ENCODE results near the gene ZNF701. TPM values are rescaled to one million over a fixed set of nuclear protein-coding genes. Genes with fewer than 3 reads are reported as not detected.

ZNF701 gene
- polyA plus RNA-seq, 5 donors: 11.2 to 23.8 (median 20.6) TPM

- no peak for DNase-seq
These were observed 65.9 kb downstream of the ZNF701 start for GRCh38 chr19:52635786-52636570.

Other genes with a start within 250 kb of the ZNF701 start
- gene ZNF610, start 234.0 kb upstream of the ZNF701 start, polyA plus RNA-seq (ENCODE audit: insufficient read depth in 1 of 5, insufficient read length in 5 of 5, low replicate concordance in 1 of 5): 10 to 100 TPM in 4 of 5 donors, 1 to 10 TPM in 1; 7.5 to 13.2 (median 11.2) TPM
- 10 to 100 TPM; 19.2 to 31.5 (median 30.8) TPM for gene ZNF880, start 200.4 kb upstream of the ZNF701 start, polyA plus RNA-seq (ENCODE audit: insufficient read depth in 1 of 5, insufficient read length in 5 of 5, low replicate concordance in 1 of 5)
- gene ZNF528, start 172.4 kb upstream of the ZNF701 start, polyA plus RNA-seq (ENCODE audit: insufficient read depth in 1 of 5, insufficient read length in 5 of 5, low replicate concordance in 1 of 5): 10 to 100 TPM; 33.9 to 90.4 (median 70.9) TPM
- gene ZNF534, start 141.1 kb upstream of the ZNF701 start, polyA plus RNA-seq (ENCODE audit: insufficient read depth in 1 of 5, insufficient read length in 5 of 5, low replicate concordance in 1 of 5): 1 to 10 TPM in 1 of 5 donors, under 1 TPM in 4; 0.38 to 1.3 (median 0.60) TPM
- gene ZNF578, start 116.7 kb upstream of the ZNF701 start, polyA plus RNA-seq (ENCODE audit: insufficient read depth in 1 of 5, insufficient read length in 5 of 5, low replicate concordance in 1 of 5): 1 to 10 TPM; 2.6 to 6.3 (median 5.2) TPM
- 10 to 100 TPM in 4 of 5 donors, 1 to 10 TPM in 1; 7.8 to 18.4 (median 16.5) TPM for gene ZNF808, start 42.6 kb upstream of the ZNF701 start, polyA plus RNA-seq (ENCODE audit: insufficient read depth in 1 of 5, insufficient read length in 5 of 5, low replicate concordance in 1 of 5)
- gene ZNF83, start 68.1 kb downstream of the ZNF701 start, polyA plus RNA-seq (ENCODE audit: insufficient read depth in 1 of 5, insufficient read length in 5 of 5, low replicate concordance in 1 of 5): 100 to 1,000 TPM in 3 of 5 donors, 10 to 100 TPM in 2; 67.8 to 189 (median 128) TPM
- gene ZNF611, start 164.8 kb downstream of the ZNF701 start, polyA plus RNA-seq (ENCODE audit: insufficient read depth in 1 of 5, insufficient read length in 5 of 5, low replicate concordance in 1 of 5): 10 to 100 TPM in 4 of 5 donors, 1 to 10 TPM in 1; 9.6 to 17.2 (median 15.2) TPM
- gene ZNF600, start 216.5 kb downstream of the ZNF701 start, polyA plus RNA-seq (ENCODE audit: insufficient read depth in 1 of 5, insufficient read length in 5 of 5, low replicate concordance in 1 of 5): 10 to 100 TPM in 1 of 5 donors, 1 to 10 TPM in 4; 6.4 to 11.7 (median 7.7) TPM

Data from right lung (tissue), 5 donors.